ENCODE measurements around the gene SPATS1.

The SPATS1 gene, protein sequence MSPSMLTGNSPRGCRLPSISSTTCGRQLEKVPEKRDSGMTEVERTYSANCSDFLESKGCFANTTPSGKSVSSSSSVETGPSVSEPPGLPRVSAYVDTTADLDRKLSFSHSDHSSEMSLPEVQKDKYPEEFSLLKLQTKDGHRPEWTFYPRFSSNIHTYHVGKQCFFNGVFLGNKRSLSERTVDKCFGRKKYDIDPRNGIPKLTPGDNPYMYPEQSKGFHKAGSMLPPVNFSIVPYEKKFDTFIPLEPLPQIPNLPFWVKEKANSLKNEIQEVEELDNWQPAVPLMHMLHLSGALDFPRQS

DNA sequence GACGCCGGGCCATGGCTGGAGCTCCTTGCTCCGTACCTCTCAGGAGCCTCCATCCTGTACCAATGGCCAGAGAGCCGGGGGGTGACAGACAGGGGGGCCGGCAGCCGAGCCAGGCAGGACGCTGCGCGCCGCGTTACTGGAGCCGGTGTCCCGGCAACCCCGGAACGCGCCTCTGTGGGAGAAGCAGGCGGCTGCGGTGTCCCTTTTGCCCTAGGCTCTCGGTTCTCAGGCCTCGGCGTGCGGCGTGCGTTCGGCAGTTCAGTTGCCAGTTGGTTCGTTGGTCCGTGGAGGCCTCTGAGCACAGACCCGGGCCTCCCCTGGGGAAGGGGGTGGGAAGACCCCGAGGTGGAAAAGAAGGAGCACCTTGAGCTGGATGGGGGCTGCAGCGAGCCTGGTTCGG, at the start of gene SPATS1:
Gene SPATS1 (plus strand): TSS at position 162 of the 400 bp plus-strand sequence. CDS start 446 bp downstream, outside the sequence.
- no peaks in the 10 kb centered on the region for H3K79me2 ChIP-seq (ENCODE audit: insufficient read depth, low read length)
- no peak for ATAC-seq (ENCODE audit: insufficient read depth, low read depth)
- no peak within 1 kb of the TSS for H2AFZ ChIP-seq (ENCODE audit: low read depth, low read length)
- H3K9ac ChIP-seq (ENCODE audit: low read depth, low read length): no peak within 1 kb of the TSS
- H4K20me1 ChIP-seq (ENCODE audit: insufficient read depth, low read length): no peaks in the 10 kb centered on the region
- no peak within 1 kb of the TSS for H3K4me2 ChIP-seq (ENCODE audit: insufficient read depth, low read length)
- no peak within 1 kb of the TSS for H3K27ac ChIP-seq (ENCODE audit: low read length)
- no peak for DNase-seq
- no peaks in the 10 kb centered on the region for H3K9me3 ChIP-seq (ENCODE audit: insufficient read depth, low read length, severe bottlenecking)
- no peaks in the 10 kb centered on the region for H3K36me3 ChIP-seq (ENCODE audit: insufficient read depth, low read length)
- TF ChIP-seq, protein P1, sequence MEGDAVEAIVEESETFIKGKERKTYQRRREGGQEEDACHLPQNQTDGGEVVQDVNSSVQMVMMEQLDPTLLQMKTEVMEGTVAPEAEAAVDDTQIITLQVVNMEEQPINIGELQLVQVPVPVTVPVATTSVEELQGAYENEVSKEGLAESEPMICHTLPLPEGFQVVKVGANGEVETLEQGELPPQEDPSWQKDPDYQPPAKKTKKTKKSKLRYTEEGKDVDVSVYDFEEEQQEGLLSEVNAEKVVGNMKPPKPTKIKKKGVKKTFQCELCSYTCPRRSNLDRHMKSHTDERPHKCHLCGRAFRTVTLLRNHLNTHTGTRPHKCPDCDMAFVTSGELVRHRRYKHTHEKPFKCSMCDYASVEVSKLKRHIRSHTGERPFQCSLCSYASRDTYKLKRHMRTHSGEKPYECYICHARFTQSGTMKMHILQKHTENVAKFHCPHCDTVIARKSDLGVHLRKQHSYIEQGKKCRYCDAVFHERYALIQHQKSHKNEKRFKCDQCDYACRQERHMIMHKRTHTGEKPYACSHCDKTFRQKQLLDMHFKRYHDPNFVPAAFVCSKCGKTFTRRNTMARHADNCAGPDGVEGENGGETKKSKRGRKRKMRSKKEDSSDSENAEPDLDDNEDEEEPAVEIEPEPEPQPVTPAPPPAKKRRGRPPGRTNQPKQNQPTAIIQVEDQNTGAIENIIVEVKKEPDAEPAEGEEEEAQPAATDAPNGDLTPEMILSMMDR (IDR thresholded peaks at IDR 0.05; ENCODE audit: borderline replicate concordance, extremely low read depth, low read length, poor library complexity, severe bottlenecking): no peak
- no peak for TF ChIP-seq EZH2 (IDR thresholded peaks at IDR 0.05; ENCODE audit: borderline replicate concordance, low read depth, low read length, severe bottlenecking)
- no peaks in the 10 kb centered on the region for H3K4me1 ChIP-seq (ENCODE audit: insufficient read depth, low read length)
- no peak within 1 kb of the TSS for H3K4me3 ChIP-seq (ENCODE audit: low read depth in 1 of 2, low read length in 2 of 2)
- peaks cover 30% of the 10 kb centered on the region for H3K27me3 ChIP-seq (ENCODE audit: insufficient read depth, low read length, poor library complexity)

DNA sequence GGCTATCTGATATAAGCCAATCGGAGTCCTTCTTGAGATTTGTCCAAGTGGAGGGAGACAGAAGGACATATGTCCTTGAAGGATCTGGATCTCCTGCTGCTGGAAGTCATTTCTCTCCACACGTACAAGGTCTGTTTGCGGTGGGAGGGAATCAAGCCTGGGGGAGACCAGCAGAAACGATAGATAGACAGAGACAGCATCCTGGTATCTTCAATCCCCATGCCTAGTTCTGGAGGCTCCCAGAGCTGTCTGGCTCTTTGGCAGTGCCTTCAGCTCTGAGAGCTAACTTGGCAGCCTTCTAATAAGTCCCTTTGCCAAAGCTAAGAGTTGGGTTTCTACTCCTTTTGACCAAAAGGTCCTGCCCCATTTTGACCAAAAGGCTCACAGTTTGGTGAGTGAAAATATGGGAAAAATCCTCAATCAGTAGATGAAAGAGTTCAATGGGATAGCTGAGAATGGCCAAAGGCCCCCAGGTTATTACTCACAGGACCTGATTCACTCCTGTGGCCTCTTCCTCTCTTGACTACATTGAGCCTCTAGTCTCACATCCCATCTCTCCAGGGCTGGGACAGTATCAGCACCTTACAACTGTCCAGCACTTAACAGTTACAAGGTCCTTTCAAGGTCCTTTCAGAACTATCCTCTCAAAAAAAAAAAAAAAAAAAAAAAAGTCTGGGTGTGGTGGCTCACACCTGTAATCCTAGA, 49.6 kb upstream of the SPATS1 start:
- Histone ChIP-seq H3K27me3 (ENCODE audit: insufficient read depth, low read length, poor library complexity) (peaks cover 11% of the 10 kb centered on the region), H3K79me2 (ENCODE audit: insufficient read depth, low read length) (no peaks in the 10 kb centered on the region), H3K9me3 (ENCODE audit: insufficient read depth, low read length, severe bottlenecking) (no peaks in the 10 kb centered on the region), H3K27ac (ENCODE audit: low read length) (no peak overlapping the region), H2AFZ (ENCODE audit: low read depth, low read length) (no peak overlapping the region), H4K20me1 (ENCODE audit: insufficient read depth, low read length) (peaks cover 16% of the 10 kb centered on the region; the same call in 1 of the 2 replicates), H3K9ac (ENCODE audit: low read depth, low read length) (no peak overlapping the region), H3K4me3 (ENCODE audit: low read depth in 1 of 2, low read length in 2 of 2) (no peak overlapping the region), H3K36me3 (ENCODE audit: insufficient read depth, low read length) (no peaks in the 10 kb centered on the region), H3K4me2 (ENCODE audit: insufficient read depth, low read length) (no peak overlapping the region), H3K4me1 (ENCODE audit: insufficient read depth, low read length) (no peaks in the 10 kb centered on the region)
- ATAC-seq (ENCODE audit: insufficient read depth, low read depth) (no peak), DNase-seq (no peak)
- TF ChIP-seq EZH2 (IDR thresholded peaks at IDR 0.05; ENCODE audit: borderline replicate concordance, low read depth, low read length, severe bottlenecking): no peak
- TF ChIP-seq, protein P1 (IDR thresholded peaks at IDR 0.05; ENCODE audit: borderline replicate concordance, extremely low read depth, low read length, poor library complexity, severe bottlenecking): no peak

DNA sequence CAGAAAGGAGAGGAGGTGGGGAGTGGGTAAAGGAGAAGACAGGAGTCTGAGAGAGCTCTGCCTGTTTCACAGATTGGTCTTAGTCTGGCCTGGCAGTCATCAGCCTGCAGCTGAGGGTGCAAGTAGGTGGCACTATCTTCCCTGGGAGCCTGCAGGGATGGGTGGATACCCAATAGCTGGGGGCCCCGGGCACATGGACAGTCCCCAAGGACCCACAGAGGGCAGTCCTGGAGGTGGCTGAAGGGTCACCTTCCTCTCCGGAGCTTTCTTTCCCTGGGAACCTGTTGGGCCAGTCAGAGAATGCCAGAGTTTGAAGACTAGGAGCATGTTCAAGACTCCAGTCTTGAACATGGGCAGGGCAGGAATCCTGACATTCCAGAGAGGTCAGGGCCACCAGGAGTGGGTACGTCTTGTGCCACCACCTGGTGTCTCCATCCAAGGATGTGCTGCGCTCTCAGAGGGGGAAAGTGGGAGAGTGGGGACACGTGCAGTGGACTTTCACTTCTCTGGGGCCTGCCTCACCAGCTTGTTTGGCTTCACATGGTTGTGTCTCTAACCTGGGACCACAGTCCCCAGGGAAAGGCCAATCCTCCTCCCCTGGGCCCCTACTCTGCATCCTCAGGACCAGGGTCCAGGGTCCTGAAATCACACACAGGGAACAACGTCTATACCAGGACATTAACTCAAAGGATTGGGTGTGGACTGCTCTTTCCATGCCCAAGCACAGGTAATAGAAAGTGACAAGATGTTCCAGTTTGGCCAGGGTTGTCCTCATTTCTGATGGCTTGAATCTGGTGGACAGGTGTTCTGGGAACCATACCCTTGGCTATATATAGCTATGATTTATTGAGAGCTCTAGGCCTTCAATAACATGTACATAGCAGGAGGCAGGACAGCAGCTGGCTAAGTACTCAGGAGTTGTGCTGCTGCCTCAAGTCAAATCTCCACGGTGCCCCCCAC, 47.3 kb upstream of the SPATS1 start:
- Histone ChIP-seq H3K36me3 (ENCODE audit: insufficient read depth, low read length) (peaks cover under 1% of the 10 kb centered on the region), H3K27ac (ENCODE audit: low read length) (no peak overlapping the region), H2AFZ (ENCODE audit: low read depth, low read length) (no peak overlapping the region), H3K9ac (ENCODE audit: low read depth, low read length) (no peak overlapping the region), H3K4me3 (ENCODE audit: low read depth in 1 of 2, low read length in 2 of 2) (no peak overlapping the region), H3K79me2 (ENCODE audit: insufficient read depth, low read length) (no peaks in the 10 kb centered on the region), H4K20me1 (ENCODE audit: insufficient read depth, low read length) (peaks cover 30% of the 10 kb centered on the region; the same call in 1 of the 2 replicates), H3K4me2 (ENCODE audit: insufficient read depth, low read length) (no peak overlapping the region), H3K9me3 (ENCODE audit: insufficient read depth, low read length, severe bottlenecking) (no peaks in the 10 kb centered on the region), H3K4me1 (ENCODE audit: insufficient read depth, low read length) (no peaks in the 10 kb centered on the region), H3K27me3 (ENCODE audit: insufficient read depth, low read length, poor library complexity) (peaks cover 3% of the 10 kb centered on the region)
- TF ChIP-seq, protein P1 (IDR thresholded peaks at IDR 0.05; ENCODE audit: borderline replicate concordance, extremely low read depth, low read length, poor library complexity, severe bottlenecking): no peak
- no peak for TF ChIP-seq EZH2 (IDR thresholded peaks at IDR 0.05; ENCODE audit: borderline replicate concordance, low read depth, low read length, severe bottlenecking)
- DNase-seq (no peak), ATAC-seq (ENCODE audit: insufficient read depth, low read depth) (no peak)

All from DND-41 (cell line).